ENCODE data around the gene PIWIL4.

GRCh38 chr11:94521684-94522083 lies 45.5 kb upstream of the PIWIL4 start:
- TF ChIP-seq CTCF (conservative IDR thresholded peaks at IDR 0.05; ENCODE audit: low read length): peak; percentile 52
- TF ChIP-seq EZH2phosphoT487 (IDR thresholded peaks at IDR 0.05; ENCODE audit: borderline replicate concordance, low read depth, low read length): no peak
